GM18505 (cell line): Measurements from ENCODE around the gene TAPBP.
"Not testable (repeated sequence)": the region's sequence is repeated elsewhere in the genome, so short reads cannot be mapped to it uniquely, and the experiment has no call there.

ENCODE experiments used
- ATAC-seq: cut with Tn5 transposase; IDR thresholded peaks from one replicate; pipeline ENCODE4 v1.9.1; 2021; ENCODE audit not compliant: unreplicated experiment
- POLR2A ChIP-seq: IDR thresholded peaks from 4 replicates; pipeline ENCODE4 v1.6.1; 2011; ENCODE audit warnings: borderline replicate concordance; ENCODE audit not compliant: insufficient read depth, insufficient read length; ENCODE audit errors: extremely low read depth

TAPBP gene

DNA sequence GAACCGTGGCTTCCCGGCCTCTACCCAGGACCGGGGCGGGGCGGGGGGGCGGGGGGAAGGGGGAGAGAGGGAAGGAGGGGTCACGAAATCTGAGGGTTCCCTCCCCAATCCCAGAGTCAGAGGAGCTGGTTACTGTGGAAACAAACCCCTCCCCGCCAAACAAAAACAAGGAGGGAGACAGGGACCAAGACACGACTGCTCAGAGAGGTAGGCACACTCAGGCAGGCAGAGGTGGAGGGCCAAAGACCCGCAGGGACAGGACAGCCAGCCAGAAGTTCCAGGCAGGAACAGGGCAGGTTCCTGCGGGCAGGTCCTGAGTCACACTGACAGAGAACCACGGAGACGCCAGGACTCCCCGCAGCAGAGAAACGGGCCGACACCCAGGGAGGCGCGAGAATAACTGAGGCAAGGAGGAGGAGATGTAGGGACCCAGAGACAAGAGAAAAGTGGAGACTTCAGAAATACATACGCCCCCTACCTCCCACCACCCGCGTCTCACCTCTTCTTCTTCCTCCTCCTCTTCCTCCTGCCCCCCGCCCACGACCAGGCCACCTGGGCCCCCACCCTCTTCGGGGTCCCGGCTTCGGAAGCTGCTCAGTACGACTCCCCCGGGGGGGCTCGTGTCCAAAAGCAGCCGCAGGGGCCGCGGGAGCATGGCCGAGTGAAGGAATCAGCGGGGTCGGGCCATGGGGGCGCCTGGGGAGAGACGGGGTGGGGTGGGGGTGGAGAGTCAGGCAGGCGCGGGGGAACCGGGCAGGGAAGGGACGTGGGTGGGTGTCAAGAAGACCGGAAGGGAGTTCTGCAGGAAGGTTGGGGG is 15.7 kb downstream of the TAPBP start:
- ATAC-seq = no peak
- TF ChIP-seq POLR2A = peak; percentile 15

DNA sequence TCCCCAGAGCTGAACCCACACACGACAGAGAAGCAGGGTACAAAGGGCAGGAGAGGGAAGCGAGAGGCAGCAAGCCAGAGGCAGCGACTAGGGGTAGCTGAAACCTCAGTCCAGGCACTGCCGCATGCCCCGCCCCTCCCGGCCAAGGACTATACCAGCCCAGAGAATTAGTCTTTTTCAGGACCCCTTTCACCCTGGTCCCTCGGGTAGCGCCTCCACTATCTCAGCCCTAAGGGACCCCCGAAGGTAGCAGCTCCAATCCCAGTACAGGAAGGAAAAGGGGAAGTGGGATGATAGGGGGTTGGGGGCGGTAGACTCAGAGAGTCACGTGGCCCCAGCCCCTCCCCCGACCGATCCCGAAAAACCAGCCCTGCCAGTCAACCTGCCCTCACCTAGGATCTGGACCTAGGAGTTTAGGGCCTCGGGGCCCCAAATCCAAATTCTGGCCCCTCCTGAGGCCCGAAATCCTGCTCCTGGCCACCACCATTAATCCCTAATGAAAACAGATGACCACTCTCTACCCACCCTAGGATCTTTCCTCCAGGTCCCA is 16.4 kb downstream of the TAPBP start:
- ATAC-seq = no peak
- no peak for TF ChIP-seq POLR2A

- ATAC-seq = no peak
- no peak for TF ChIP-seq POLR2A
Observed at GRCh38 chr6:33296797-33297405, 17.0 kb downstream of the TAPBP start.

DNA sequence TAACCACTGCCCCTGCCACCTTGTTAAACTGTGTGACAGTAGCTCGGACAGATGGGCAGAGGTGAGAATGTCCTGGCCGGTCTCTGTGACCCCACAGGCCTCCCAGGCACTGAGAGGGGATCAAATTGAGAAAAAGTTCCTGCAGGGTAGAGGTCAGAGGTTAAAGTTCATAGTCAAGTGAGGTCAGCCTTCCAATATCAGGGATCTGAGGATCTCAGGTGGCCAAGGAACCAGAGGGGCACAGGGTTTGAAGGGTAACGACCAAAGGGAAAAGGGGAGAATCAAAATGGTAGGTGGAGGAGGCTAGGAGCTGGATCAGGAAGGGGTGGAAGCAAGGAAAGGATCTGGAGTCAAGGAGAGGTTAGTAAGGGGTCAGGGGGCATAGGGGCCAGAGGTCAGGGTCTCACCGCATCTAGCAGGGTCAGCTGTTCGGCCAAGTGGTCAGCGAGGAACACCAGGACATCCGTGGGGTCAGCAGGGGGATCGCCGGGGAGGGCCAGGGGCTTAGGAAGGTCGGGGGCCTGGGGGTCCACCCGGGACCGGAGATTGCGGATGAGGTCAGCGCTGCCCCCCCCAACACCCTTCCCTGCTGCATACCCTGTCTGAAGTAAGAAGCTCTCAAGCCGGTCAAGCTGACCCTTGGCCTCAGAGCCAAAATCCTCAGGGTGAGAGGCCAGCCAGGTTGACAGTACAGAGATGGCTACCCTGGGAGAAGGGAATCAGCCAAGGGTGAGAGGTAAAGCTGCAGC is 18.1 kb downstream of the TAPBP start:
- no peak for TF ChIP-seq POLR2A
- no peak for ATAC-seq

GRCh38 chr6:33294086-33294823 is 19.6 kb downstream of the TAPBP start:
- ATAC-seq = no peak
- no peak for TF ChIP-seq POLR2A

GRCh38 chr6:33292996-33293682 is 20.7 kb downstream of the TAPBP start:
- no peak for ATAC-seq

GRCh38 chr6:33290459-33290858 is 23.4 kb downstream of the TAPBP start:
- TF ChIP-seq POLR2A = no peak
- no peak for ATAC-seq

More at GRCh38 chr6:33292996-33293682, 20.7 kb downstream of the TAPBP start:
- no peak for TF ChIP-seq POLR2A

GRCh38 chr6:33289784-33290315 is 24.0 kb downstream of the TAPBP start:
- ATAC-seq = peak; percentile 8
- TF ChIP-seq POLR2A = no peak

- peak; percentile 64 for TF ChIP-seq POLR2A
- peak; percentile 79 for ATAC-seq
Observed at GRCh38 chr6:33288921-33289783, 24.7 kb downstream of the TAPBP start, which contains the start of the genes PFDN6 and WDR46. Gene PFDN6 (plus strand): TSS chr6:33289601. CDS start chr6:33289857, 256 bp downstream. Gene WDR46 (minus strand): TSS chr6:33289239. CDS start chr6:33289170, 69 bp downstream.

DNA sequence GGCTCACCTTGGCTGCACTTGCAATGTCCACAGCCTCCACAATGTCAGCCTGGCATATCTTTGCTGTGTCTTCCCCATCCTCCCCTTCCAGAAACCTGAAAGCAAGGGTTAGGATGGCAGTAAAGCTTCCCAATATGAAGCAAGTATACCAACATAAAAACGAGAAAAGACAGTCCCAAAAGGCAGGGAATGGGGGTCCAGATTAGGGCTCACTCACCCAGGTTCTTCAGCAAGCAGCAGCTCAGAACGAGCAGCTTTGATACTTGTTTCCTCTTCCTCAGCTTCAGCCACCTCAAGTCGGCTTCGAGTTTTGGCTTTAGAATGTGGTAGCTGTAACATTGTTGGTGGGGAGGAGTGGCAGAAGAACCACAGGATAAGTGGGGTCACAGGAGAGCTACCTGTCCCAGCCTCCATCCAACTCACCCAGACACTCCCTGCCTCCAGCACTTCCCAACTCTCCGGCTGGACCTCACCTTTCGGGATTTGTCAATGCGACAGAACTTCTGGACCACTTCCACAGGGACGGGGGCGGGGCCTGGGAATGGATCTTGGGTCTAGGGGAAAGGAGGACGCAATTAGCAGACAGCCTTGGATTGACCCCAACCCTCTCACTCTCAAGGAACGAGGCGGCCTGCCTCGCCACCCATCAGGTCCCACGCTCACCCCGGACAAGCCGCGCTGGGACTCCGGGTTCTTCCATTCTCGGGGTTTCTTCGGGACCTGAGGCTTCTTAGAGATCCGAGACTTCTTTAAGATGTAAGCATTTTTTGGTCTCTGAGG is 25.5 kb downstream of the TAPBP start:
- no peak for ATAC-seq
- no peak for TF ChIP-seq POLR2A

- TF ChIP-seq POLR2A = no peak
- no peak for ATAC-seq
Observed at GRCh38 chr6:33286946-33287914, 26.6 kb downstream of the TAPBP start.

DNA sequence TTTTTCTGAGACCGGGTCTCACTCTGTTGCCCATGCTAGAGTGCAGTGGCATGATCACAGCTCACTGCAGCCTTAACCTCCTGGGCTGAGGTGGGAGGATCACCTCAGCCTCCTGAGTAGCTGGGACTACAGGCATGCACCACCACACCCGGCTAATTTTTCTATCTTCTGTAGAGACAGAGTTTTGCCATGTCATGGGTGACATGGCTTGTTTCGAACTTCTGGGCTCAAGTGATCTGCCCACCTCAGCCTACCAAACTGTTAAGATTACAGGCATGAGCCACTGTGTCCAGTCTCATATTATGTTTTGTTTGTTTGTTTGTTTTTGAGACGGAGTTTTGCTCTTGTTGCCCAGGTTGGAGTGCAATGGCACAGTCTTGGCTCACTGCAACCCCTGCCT is 28.7 kb downstream of the TAPBP start:
- not testable (repeated sequence) for ATAC-seq
